ENCODE results near the gene TMEM191B.
"Not testable (repeated sequence)": the region's sequence is repeated elsewhere in the genome, so short reads cannot be mapped to it uniquely, and the experiment has no call there.

DNA sequence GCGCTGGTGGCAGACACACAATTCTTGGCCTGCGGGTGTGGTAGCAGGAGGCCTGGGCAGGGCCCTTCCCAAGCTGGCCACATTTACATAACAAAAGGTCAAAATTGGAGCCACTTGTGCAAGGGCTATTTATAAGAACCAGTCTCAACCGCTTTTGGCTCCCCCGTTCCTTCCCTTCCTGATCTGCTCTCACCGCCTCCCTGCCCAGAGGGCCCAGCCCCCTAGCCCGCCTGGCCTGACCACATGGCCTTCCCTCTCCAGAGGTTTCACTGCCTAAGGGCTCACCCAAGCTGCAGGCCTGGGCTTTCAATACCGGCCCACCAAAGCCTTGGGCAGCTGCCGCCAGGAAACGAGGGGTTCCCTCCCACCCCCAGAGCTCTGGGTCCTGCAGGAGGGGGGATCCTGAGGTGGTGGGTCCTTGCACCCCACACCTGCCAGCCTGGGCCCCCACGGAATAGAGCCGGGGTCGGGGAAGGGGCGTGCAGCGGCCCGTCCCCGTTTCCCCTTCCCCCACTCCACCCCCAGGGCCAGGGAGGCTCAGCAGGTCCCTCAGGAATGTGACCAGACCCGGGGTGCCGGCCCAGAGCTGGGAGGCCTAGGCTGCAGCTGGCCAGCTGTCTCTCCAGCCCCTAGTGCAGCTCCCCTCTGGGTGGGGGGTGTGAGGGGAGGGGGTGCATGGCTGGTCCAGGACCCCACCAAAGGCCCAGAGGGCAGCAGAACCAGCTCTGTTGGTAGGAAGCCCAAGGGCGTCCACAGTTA, 25.4 kb downstream of the TMEM191B start:
- not testable (repeated sequence) for TF ChIP-seq CTCF (conservative IDR thresholded peaks at IDR 0.05; ENCODE audit: low read length); EZH2phosphoT487 (IDR thresholded peaks at IDR 0.05; ENCODE audit: borderline replicate concordance)

All from Loucy (cell line).